Heart left ventricle (tissue), 16 donors: ENCODE measurements around the gene PAQR5. TPM values are rescaled to one million over a fixed set of nuclear protein-coding genes. Genes with fewer than 3 reads are reported as not detected.

Experiments used
- ATAC-seq, 4 donors: fragments of 200-7000 bp; cut with Tn5 transposase; one replicate each; pipeline ENCODE4 v1.9.1; 2020 to 2022; ENCODE audit warnings: moderate library complexity in 4 of 4, mild to moderate bottlenecking in 3 of 4, moderate number of reproducible peaks in 1 of 4
- DNase-seq, 5 donors: peaks; one replicate each; pipeline ENCODE4 v3.0.0-alpha.2; 2020
- H3K27ac ChIP-seq, 12 donors: fragments of 200-600 bp; sonication (generic) in 4 of 12; one replicate each; pipeline versions ENCODE4 v1.5.0 to v1.8.0; 2016 to 2022; ENCODE audit warnings: mild to moderate bottlenecking in 2 of 12
- H3K27me3 ChIP-seq, 9 donors: fragments of 200-600 bp; sonication (generic) in 2 of 9; one replicate each; pipeline versions ENCODE4 v1.5.1 to v1.8.0; 2016 to 2022; ENCODE audit warnings: mild to moderate bottlenecking in 3 of 9
- H3K36me3 ChIP-seq, 9 donors: fragments of 200-600 bp; sonication (generic) in 2 of 9; one replicate each; pipeline versions ENCODE4 v1.5.0 to v1.8.0; 2018 to 2022; ENCODE audit warnings: mild to moderate bottlenecking in 2 of 9
- H3K4me1 ChIP-seq, 12 donors: fragments of 200-600 bp; sonication (generic) in 4 of 12; one replicate each; pipeline versions ENCODE4 v1.5.0 to v1.8.0; 2016 to 2022; ENCODE audit warnings: mild to moderate bottlenecking in 3 of 12
- H3K4me3 ChIP-seq, 12 donors: fragments of 200-600 bp; sonication (generic) in 4 of 12; one replicate each; pipeline versions ENCODE4 v1.5.0 to v1.8.0; 2017 to 2022; ENCODE audit warnings: mild to moderate bottlenecking in 9 of 12, moderate library complexity in 4 of 12
- H3K9me3 ChIP-seq, 12 donors: fragments of 200-600 bp; sonication (generic) in 4 of 12; one replicate each; pipeline versions ENCODE4 v1.5.0 to v1.8.0; 2016 to 2022; ENCODE audit warnings: mild to moderate bottlenecking in 1 of 12
- POLR2A ChIP-seq, 2 donors: fragments of 450-650 bp; IDR thresholded peaks; one replicate each; pipeline ENCODE4 v1.6.1; 2017; ENCODE audit warnings: antibody characterized with exemption in 2 of 2, mild to moderate bottlenecking in 2 of 2, moderate library complexity in 2 of 2
- WGBS, 4 donors: extraction: QIAGEN DNeasy Blood & Tissue Kit in 2 of 4; methylation state at CpG; one replicate each; pipeline versions ENCODE4 v1.1.5 to v1.1.7; 2013 to 2018; 5-methylcytosine and 5-hydroxymethylcytosine counted together
- intact Hi-C, 10 donors: fragments of 100-400 bp; cut with DNase I; formaldehyde crosslinking; loops; one replicate each; pipeline versions ENCODE4 v1.11.1 to v1.14.2; 2022
- polyA plus RNA-seq, 2 donors: library from polyadenylated mRNA; stranded (reverse); fragments of 200-250 nt; gene quantifications; one replicate each; pipeline ENCODE4 v1.2.3, GENCODE V29; 2013
- total RNA-seq, 9 donors: library from RNA; depleted of rRNA in 2 of 9; stranded (reverse); fragments of >200 nt in 2 of 9; fragmentation: NEBNext Ultra II Directional in 3 of 9; extraction: Animal tissue kit (Norgen Biotek cat#: 25700) in 3 of 9; gene quantifications; one replicate each; pipeline versions ENCODE4 v1.1.0 to v1.2.4, GENCODE V29; 2016 to 2023
- TF ChIP-seq, protein P1 (sequence below), 12 donors: fragments of 200-600 bp; sonication (generic) in 4 of 12; IDR thresholded peaks; one replicate each; pipeline versions ENCODE4 v1.5.0 to v1.8.0; 2018 to 2022; ENCODE audit warnings: antibody characterized with exemption in 12 of 12, mild to moderate bottlenecking in 5 of 12
- donor health status: ischemic (EF 13 %, LVEDD 7.1; RV severe dilation, severe dysfunction).
- donor health status: healthy with polysubstance abuse.
- donor health status: DM: no; HTN: yes; CAD: no.
- donor health status: DM: no; HTN: no; CAD: no.
- donor health status: ischemic (EF 25% LVEDD 6.9; RV normal size, moderate dysfunction).
- donor health status: ischemic (EF 25% LVEDD 5.7; RV mildly dilated, moderate dysfunction).
- donor health status: healthy.
- donor health status: DM: yes; HTN: yes; CAD: no.
- donor health status: ischemic (EF 35%, LVEDD 5.7; RV mildly dilated, moderate dysfunction).
- donor health status: nonischemic (EF 11% LVEDD 7.7; RV severe dilation, severe dysfunction).
- donor health status: DM: yes; HTN: yes; CAD: no.
- donor health status: PGD.
- donor health status: ischemic (EF 29% LVEDD 5.4; RV normal size, mild dysfunction).
- donor health status: nonischemic (EF 23%, LVEDD 6.1; RV moderate dilation, normal function).

Gene PAQR5
- total and polyA plus RNA-seq, 11 donors: 0.27 to 1.6 (median 1.1) TPM

DNA sequence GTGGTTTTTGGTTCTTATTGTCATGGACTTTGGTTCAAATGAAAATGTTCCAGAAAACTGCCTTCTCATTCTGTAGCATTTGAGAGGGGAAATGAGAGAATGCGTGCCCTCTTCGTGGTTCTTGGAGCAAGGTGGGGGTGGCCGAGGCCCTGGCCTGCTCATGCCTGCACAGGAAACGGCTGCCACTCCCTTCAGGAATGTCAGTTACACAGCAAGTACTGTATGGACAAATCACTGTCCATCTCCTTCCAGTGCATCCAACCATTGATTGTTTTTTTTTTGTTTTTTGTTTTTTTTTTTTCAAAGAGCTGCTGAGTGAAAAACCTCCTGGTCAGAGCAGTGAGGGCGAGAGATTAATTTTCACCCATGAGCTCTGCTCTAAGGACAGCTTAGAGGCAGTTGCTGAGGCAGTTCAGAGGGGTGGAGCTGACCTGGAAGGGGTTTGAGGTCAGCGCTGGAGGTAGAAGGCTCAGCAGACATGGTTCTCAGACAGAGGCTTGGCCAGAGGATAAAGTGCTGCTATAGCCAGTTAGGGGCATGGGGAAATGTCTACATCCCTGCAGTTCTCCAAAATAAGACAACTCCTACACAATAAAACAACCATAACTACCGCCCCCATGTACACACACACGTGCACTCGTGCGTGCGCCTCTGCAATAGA lies 95.2 kb downstream of the PAQR5 start:
- Histone ChIP-seq H3K9me3 (no peaks in the 10 kb centered on the region), H3K27me3 (peaks cover 0 to 5% (median 0%) of the 10 kb centered on the region in 9 donors), H3K4me1 (peaks cover 0 to 14% (median 7%) of the 10 kb centered on the region in 12 donors), H3K36me3 (no peaks in the 10 kb centered on the region), H3K4me3 (peak overlapping the region in 3 of 12 donors; percentile 26 to 39 (median 32)), H3K27ac (no peak overlapping the region)
- DNase-seq (peak in 1 of 5 donors; percentile 9), ATAC-seq (peak in 1 of 4 donors; percentile 11)
- 55 to 65% (median 60%) methylated on average over 11 of the region's 11 CpGs for WGBS, 4 donors
- intact Hi-C loops: loop anchor here (1.0 to 10.0 kb wide), 7 partner anchors 119 to 335 kb away; partner anchors contain the start of gene GLCE (in 5 of the 10)
- no peak for TF ChIP-seq POLR2A (IDR thresholded peaks at IDR 0.05)
- TF ChIP-seq, protein P1, sequence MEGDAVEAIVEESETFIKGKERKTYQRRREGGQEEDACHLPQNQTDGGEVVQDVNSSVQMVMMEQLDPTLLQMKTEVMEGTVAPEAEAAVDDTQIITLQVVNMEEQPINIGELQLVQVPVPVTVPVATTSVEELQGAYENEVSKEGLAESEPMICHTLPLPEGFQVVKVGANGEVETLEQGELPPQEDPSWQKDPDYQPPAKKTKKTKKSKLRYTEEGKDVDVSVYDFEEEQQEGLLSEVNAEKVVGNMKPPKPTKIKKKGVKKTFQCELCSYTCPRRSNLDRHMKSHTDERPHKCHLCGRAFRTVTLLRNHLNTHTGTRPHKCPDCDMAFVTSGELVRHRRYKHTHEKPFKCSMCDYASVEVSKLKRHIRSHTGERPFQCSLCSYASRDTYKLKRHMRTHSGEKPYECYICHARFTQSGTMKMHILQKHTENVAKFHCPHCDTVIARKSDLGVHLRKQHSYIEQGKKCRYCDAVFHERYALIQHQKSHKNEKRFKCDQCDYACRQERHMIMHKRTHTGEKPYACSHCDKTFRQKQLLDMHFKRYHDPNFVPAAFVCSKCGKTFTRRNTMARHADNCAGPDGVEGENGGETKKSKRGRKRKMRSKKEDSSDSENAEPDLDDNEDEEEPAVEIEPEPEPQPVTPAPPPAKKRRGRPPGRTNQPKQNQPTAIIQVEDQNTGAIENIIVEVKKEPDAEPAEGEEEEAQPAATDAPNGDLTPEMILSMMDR (IDR thresholded peaks at IDR 0.05): no peak

DNA sequence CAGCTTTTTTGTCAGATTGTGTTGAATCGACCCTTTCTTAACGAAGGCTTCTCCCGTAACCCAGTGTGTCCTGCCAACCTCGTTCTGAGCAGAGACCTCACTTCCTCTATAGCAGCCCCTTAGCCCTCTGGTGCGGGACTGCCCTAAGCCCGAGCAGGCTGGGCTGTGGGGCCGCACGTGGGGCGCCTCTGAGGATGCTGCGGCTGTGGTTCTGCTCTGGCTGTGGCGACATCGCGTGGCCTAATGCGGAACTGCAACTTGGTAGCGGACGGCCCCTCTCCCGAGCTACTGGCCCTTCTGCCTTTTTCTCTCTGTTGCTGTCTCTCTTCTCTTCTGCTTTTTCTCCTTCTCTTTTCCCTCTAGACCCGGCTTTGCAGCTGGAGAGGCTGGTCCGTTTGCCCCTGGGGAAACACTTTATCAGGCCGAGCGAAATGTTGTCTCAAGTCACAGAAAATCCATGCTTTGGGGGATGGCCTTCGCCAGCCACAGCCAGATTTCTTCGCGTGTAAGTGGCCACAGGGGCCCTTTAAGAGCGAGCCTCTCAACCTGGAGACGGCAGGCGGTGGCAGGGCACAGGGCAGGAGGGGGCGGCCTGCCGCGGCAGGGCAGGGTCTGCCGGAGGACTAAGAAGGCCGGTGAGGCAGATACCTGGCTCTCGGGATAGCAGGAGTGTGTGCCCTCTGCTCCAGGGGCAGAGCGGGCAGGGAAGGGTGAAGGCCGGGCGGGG lies 96.0 kb downstream of the PAQR5 start:
- H3K4me1 ChIP-seq: peaks cover 0 to 14% (median 7%) of the 10 kb centered on the region in 12 donors
- H3K27me3 ChIP-seq: peaks cover 0 to 5% (median 0%) of the 10 kb centered on the region in 9 donors
- intact Hi-C loops: loop anchor here (1.0 to 10.0 kb wide), 8 partner anchors 120 to 336 kb away; partner anchors contain the start of gene GLCE (in 5 of the 10)
- no peak overlapping the region for H3K27ac ChIP-seq
- DNase-seq (peak; percentile 77 to 92 (median 81)), ATAC-seq (peak; percentile 66 to 93 (median 90))
- H3K9me3 ChIP-seq: no peaks in the 10 kb centered on the region
- H3K36me3 ChIP-seq: no peaks in the 10 kb centered on the region
- peak overlapping the region in 5 of 12 donors; percentile 10 to 39 (median 26) for H3K4me3 ChIP-seq
- TF ChIP-seq, protein P1 (IDR thresholded peaks at IDR 0.05): peak; percentile 95 to 99 (median 97)
- no peak for TF ChIP-seq POLR2A (IDR thresholded peaks at IDR 0.05)
- WGBS, 4 donors: 20 to 30% (median 26%) methylated on average over 33 to 36 of the region's 36 CpGs

DNA sequence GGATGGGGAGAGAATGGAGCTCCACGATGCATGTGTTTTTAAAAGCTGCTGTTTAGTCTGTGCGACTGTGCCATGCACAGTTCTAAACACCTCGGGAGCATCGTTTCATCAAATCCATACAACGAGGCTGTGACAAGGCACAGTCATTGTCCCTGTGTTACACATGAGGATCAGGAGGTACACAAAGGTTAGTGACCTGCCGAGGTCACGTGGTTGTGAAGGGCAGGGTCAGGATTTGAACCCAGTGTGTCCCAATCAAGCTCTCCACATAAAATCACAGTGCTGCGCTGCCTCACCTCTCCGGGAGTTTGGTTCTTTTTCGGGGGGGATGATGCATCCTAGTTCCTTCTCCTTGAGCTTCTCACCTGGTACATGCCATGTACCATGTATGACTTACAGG lies 96.7 kb downstream of the PAQR5 start:
- Histone ChIP-seq H3K4me3 (no peak overlapping the region), H3K36me3 (no peaks in the 10 kb centered on the region), H3K9me3 (no peaks in the 10 kb centered on the region), H3K27me3 (peaks cover 0 to 5% (median 0%) of the 10 kb centered on the region in 9 donors), H3K4me1 (peaks cover 0 to 14% (median 7%) of the 10 kb centered on the region in 12 donors), H3K27ac (no peak overlapping the region)
- ATAC-seq (no peak), DNase-seq (no peak)
- intact Hi-C loops: loop anchor here (1.0 to 10.0 kb wide), 6 partner anchors 121 to 337 kb away; partner anchors contain the start of gene GLCE (in 4 of the 10)
- 93 to 98% (median 93%) methylated on average over 8 to 10 of the region's 10 CpGs for WGBS, 4 donors
- TF ChIP-seq POLR2A (IDR thresholded peaks at IDR 0.05): no peak
- TF ChIP-seq, protein P1 (IDR thresholded peaks at IDR 0.05): no peak

DNA sequence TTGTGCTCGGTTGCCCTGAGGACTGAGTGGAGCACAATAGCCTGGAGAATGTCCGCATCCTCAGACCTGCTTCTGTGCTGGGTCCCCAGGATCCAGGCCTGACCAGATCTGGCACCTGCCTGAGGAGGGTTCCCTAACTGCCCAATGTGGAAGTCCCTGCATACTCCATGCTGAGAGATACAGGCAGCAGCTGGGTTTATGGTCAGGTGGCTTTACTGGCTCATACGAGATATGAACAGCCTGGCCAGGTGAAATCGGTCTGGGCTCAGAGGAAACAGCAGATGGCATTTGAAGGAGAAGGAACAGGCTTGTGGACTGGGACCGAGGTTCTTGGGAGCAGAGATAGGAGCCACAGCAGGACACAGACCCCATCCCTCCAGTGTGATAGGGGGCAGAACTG lies 97.3 kb downstream of the PAQR5 start:
- Histone ChIP-seq H3K4me1 (peaks cover 0 to 14% (median 7%) of the 10 kb centered on the region in 12 donors), H3K27me3 (peaks cover 0 to 5% (median 0%) of the 10 kb centered on the region in 9 donors), H3K9me3 (no peaks in the 10 kb centered on the region), H3K4me3 (no peak overlapping the region), H3K27ac (no peak overlapping the region), H3K36me3 (no peaks in the 10 kb centered on the region)
- intact Hi-C loops: loop anchor here (1.0 to 10.0 kb wide), 7 partner anchors 121 to 341 kb away; partner anchors contain the start of gene GLCE (in 4 of the 10)
- 84 to 93% (median 90%) methylated on average over 5 of the region's 5 CpGs for WGBS, 4 donors
- ATAC-seq (no peak), DNase-seq (no peak)
- no peak for TF ChIP-seq POLR2A (IDR thresholded peaks at IDR 0.05)
- TF ChIP-seq, protein P1 (IDR thresholded peaks at IDR 0.05): no peak
